GM19193 (cell line): ENCODE results near the gene RAB26.

Experiments
- POLR2A ChIP-seq: IDR thresholded peaks from 4 replicates; pipeline ENCODE4 v1.6.1; 2011; ENCODE audit not compliant: insufficient read depth, insufficient read length; ENCODE audit errors: extremely low read depth

The RAB26 gene

DNA sequence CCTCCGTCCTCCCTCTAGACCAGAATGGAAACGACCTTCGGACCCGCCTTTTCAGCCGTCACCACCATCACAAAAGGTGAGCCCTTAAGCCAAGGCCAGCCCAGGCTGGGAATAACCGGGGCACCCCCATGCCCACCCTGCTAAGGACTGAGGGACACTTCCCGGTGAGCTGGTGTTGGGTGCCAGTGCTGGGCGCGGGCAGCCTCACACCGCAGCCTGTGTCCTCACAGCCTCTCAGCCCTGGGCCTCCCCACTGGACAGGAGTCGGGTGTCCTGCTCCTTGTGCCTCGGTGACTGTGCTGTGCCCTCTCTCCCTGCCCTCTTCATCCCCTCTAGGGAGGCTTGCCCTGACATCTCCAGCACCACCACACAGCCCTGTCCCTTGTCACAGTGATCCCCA lies 17.4 kb downstream of the RAB26 start:
- no peak for TF ChIP-seq POLR2A

- TF ChIP-seq POLR2A = no peak
These were observed 18.0 kb downstream of the RAB26 start for GRCh38 chr16:2166263-2167067.

DNA sequence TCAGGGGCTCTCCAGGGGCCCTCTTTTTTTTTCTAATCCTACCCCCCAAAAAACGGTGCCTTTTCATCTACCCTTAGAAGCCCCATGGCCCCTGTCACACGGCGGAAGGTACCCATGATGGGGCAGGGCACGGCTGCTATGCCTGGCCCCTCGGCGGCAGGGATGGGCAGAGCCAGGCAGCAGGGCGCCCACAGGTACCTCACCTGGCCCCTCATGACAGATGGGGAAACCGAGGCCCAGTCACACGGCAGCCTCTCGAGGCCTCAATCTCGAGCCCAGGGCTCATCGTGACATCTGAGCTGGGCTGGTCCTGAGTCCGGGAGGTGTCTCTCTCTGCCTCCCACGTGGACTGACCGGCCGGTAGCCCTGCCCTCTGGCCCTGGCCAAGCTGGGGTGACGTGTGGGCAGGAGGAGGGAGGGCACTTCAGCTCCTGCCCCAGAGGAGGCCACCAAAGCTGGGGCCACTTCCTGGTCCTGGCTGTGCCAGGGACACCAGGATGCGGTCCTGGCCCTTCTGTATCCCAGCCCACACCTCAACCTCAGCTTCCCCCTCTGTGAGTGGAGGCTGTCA lies 18.7 kb downstream of the RAB26 start:
- TF ChIP-seq POLR2A = no peak

DNA sequence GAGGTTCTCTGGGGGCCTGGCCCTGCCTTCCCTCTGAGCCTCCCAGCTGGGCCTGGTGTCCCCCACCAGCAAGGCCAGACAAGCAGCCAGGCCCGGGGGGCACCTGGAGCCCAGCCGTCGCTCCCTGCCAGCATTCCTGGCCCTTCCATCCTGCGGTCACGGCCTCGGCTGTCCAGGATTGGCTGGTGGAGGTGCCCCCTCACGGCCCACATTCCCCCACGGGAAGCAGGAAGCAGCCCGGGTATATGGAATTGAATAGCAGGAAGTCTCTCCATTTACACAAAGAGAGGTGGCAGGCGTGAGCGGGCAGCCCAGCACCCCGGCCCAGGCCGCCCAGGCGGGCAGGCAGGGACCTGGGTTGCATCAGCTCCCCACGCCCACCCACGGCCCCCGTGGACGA lies 21.7 kb downstream of the RAB26 start:
- no peak for TF ChIP-seq POLR2A

- no peak for TF ChIP-seq POLR2A
These were observed 22.4 kb downstream of the RAB26 start for GRCh38 chr16:2170587-2171435.

DNA sequence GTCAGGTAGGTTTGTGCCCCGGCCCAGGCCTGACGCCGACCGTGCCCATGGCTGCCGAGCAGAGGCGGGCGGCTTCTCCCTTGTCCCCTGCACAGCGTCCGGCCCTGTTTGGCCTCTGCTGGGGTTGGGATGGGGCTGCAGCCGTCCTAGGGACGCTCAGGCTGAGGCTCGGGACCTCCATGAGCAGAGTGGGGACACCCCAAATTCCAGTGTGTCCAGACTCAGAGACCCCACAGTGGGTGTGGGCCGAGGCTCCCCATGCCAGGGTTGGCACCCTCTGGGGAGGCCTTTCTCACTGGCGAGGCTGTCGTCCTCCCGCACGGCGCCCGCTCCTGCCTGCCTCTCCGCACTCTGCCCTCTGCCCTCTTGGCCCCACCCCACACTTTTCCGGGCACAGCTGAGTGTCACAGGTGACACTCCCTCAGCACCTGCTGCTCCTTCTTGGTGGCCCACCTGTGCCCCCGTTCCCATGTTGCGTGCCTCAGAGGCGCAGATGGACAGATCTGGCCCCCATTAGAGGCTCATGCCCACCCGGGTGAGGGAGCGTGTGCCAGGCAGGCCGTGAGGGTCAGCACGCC lies 23.3 kb downstream of the RAB26 start:
- no peak for TF ChIP-seq POLR2A

DNA sequence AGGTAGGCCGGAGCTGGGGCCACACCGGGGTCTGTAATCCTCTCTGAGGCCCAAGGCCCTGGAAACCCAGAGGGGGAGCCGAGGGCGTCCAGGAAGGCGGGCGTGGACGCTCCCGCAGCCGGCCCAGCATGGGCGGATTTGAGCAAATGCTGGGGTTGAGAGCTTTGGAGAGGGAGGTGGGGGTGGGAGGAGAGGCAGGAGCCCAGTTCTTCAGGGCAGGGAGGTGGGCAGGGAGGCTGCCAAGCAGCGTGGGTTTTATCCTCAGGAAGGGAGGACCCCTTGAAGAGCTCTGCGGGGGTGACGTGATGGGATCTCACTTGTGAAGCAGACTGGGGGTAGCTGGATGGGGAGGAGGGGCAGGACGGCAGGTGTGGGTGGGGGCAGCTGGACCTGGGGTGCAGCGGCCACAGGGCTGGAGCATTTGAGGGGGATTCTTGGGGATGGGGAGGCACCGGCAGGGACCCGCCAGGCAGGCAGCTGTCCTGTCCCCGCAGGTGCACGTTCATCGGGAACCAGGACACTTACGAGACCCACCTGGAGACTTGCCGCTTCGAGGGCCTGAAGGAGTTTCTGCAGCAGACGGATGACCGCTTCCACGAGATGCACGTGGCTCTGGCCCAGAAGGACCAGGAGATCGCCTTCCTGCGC lies 24.4 kb downstream of the RAB26 start:
- no peak for TF ChIP-seq POLR2A

- TF ChIP-seq POLR2A = no peak
These were observed 24.9 kb downstream of the RAB26 start for GRCh38 chr16:2173366-2173765.

DNA sequence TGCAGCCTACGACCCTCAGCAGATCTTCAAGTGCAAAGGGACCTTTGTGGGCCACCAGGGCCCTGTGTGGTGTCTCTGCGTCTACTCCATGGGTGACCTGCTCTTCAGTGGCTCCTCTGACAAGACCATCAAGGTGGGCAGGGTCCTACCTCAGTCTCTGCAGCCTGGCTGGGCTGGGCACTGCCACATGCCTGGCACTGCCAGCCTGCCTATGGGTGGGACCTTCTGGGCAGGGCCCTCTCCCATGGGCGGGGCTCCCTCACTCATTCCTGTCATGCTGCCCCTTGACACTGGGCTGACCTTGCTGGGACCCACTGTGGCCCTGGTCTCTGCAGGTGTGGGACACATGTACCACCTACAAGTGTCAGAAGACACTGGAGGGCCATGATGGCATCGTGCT lies 25.5 kb downstream of the RAB26 start:
- TF ChIP-seq POLR2A = no peak

DNA sequence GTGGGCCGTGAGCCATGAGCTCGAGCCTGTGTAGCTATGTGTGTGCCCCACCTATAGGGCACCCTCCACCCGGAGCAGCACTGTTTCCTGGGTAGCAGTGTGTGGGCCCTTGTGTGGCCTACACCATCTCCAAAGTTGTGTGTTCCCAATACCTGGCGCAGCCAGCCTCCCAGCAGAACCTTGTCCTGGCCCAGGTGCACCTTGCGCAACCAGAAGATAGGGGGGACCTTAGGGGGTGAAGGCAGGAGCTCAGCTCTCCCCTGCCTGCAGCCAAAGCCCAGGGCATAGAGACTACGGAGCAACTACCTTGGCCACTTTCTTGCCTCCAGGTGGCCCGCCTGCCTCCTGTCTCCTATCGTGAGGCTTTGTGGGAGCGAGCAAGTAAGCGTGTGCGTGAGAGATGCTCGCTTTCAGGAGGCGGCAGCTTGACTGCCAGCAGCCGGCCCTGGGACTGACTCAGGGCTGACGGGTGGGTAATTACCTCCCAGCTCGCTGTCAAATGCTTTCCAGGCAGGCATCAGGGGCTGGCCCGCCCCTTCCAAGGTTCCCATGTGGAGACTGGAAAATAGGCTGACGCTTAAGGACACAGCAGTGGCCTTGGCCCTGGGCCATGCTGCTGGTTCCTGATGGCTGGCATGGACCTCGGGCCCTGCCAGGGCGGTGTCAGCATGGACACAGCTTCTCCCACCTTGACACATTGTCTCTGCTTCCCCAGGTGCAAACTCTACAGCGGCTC lies 26.1 kb downstream of the RAB26 start:
- no peak for TF ChIP-seq POLR2A

DNA sequence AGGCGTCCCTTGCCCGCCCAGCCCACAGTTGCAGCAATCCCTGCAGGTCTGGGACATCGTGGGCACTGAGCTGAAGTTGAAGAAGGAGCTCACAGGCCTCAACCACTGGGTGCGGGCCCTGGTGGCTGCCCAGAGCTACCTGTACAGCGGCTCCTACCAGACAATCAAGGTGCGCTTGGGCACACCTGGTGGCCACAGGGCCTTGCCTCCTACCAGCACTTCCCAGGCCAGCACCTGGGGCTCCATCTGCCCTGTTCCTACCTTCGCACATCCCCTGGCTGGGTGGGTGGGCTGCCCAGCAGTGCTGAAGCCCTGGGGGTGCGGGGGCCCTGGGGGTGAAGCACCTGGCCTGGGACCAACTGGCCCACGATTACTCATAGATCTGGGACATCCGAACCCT lies 27.0 kb downstream of the RAB26 start:
- no peak for TF ChIP-seq POLR2A

- TF ChIP-seq POLR2A = no peak
These were observed 27.6 kb downstream of the RAB26 start for GRCh38 chr16:2176047-2176446.

- no peak for TF ChIP-seq POLR2A
These were observed 28.7 kb downstream of the RAB26 start for GRCh38 chr16:2177101-2177500.

DNA sequence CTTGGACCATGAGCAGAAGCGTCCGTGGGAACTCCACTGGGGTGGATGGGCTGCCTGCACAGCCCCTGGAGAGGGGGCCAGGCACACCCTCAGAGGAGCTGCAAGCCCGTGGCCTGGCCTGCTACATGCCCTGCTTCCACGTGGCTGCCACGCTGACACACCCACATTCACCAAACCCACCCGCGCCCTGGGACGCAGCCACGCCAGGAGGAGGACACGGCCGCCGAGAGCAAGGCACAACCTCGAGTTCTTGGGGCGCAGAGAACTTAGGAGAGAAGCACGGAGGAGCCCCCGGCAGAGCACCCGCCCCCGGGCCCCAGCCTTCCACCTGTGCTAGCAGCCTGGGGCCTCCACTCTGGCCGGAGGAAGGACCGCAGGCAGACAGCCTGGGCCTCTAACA lies 29.1 kb downstream of the RAB26 start:
- TF ChIP-seq POLR2A = no peak
